Hepatocyte (in vitro differentiated cells): ENCODE results near the gene CAP1. TPM values are rescaled to one million over a fixed set of nuclear protein-coding genes. Genes with fewer than 3 reads are reported as not detected.

ENCODE experiments used
- DNase-seq: peaks from one replicate; pipeline ENCODE4 v3.0.0-alpha.2; 2016; ENCODE audit warnings: low spot score
- H2AFZ ChIP-seq: fragments of 200-600 bp; sonication (generic); 2 replicates; pipeline ENCODE4 v1.6.0; 2016; ENCODE audit warnings: antibody characterized with exemption, mild to moderate bottlenecking
- H3K27ac ChIP-seq: fragments of 200-600 bp; sonication (generic); 2 replicates; pipeline ENCODE4 v1.5.1; 2016; ENCODE audit warnings: mild to moderate bottlenecking
- H3K27me3 ChIP-seq: fragments of 200-600 bp; sonication (generic); 2 replicates; pipeline ENCODE4 v1.6.1; 2016
- H3K36me3 ChIP-seq: fragments of 200-600 bp; sonication (generic); replicated peaks from 2 replicates; pipeline ENCODE4 v1.5.1; 2016; ENCODE audit warnings: low read depth; ENCODE audit not compliant: insufficient read depth
- H3K4me1 ChIP-seq: fragments of 200-600 bp; sonication (generic); 2 replicates; pipeline ENCODE4 v1.5.1; 2016; ENCODE audit warnings: mild to moderate bottlenecking, moderate library complexity; ENCODE audit not compliant: insufficient read depth
- H3K4me2 ChIP-seq: fragments of 200-600 bp; sonication (generic); 2 replicates; pipeline ENCODE4 v1.6.0; 2016
- H3K4me3 ChIP-seq: fragments of 200-600 bp; sonication (generic); 2 replicates; pipeline ENCODE4 v1.5.1; 2016; ENCODE audit warnings: mild to moderate bottlenecking
- H3K79me2 ChIP-seq: fragments of 200-600 bp; sonication (generic); 2 replicates; pipeline ENCODE4 v1.6.0; 2017; ENCODE audit warnings: mild to moderate bottlenecking
- H3K9me2 ChIP-seq: fragments of 200-600 bp; sonication (generic); replicated peaks from 2 replicates; pipeline ENCODE4 v1.6.0; 2017; ENCODE audit warnings: mild to moderate bottlenecking; ENCODE audit not compliant: insufficient read depth
- H3K9me3 ChIP-seq: fragments of 200-600 bp; sonication (generic); 2 replicates; pipeline ENCODE4 v1.5.1; 2016; ENCODE audit warnings: low read depth, mild to moderate bottlenecking
- H4K20me1 ChIP-seq: fragments of 200-600 bp; sonication (generic); 2 replicates; pipeline ENCODE4 v1.6.0; 2016; ENCODE audit warnings: mild to moderate bottlenecking; ENCODE audit not compliant: insufficient read depth, poor library complexity, severe bottlenecking
- EZH2 ChIP-seq: fragments of 200-600 bp; sonication (generic); IDR thresholded peaks from 2 replicates; pipeline ENCODE4 v1.6.1; 2016; ENCODE audit warnings: antibody characterized with exemption, mild to moderate bottlenecking, borderline replicate concordance
- EZH2phosphoT487 ChIP-seq: fragments of 200-600 bp; sonication (generic); IDR thresholded peaks from one replicate; pipeline ENCODE4 v1.6.1; 2018; ENCODE audit warnings: antibody characterized with exemption, mild to moderate bottlenecking, low read depth, moderate library complexity; ENCODE audit not compliant: unreplicated experiment, severe bottlenecking
- WGBS: methylation state at CpG from one replicate; pipeline ENCODE4 v1.1.6; 2016; ENCODE audit warnings: low lambda C conversion rate; ENCODE audit errors: missing lambda C conversion rate; 5-methylcytosine and 5-hydroxymethylcytosine counted together
- polyA plus RNA-seq: library from polyadenylated mRNA; unstranded; fragments of >200 nt; fragmentation: Nextera tagmentation; extraction: Ambion mirVana; gene quantifications from 2 replicates; pipeline ENCODE4 v1.2.1, GENCODE V29; 2016
- total RNA-seq: library from RNA; depleted of rRNA; stranded (reverse); fragments of >200 nt; gene quantifications from 2 replicates; pipeline ENCODE4 v1.2.3, GENCODE V29; 2014
- TF ChIP-seq, protein P1 (sequence below): fragments of 200-600 bp; sonication (generic); IDR thresholded peaks from 2 replicates; pipeline ENCODE4 v1.5.1; 2016; ENCODE audit warnings: antibody characterized with exemption, mild to moderate bottlenecking; ENCODE audit not compliant: poor library complexity

Gene CAP1
- total and polyA plus RNA-seq, 2 experiments from 2014 or later: 186 to 191 TPM

DNA sequence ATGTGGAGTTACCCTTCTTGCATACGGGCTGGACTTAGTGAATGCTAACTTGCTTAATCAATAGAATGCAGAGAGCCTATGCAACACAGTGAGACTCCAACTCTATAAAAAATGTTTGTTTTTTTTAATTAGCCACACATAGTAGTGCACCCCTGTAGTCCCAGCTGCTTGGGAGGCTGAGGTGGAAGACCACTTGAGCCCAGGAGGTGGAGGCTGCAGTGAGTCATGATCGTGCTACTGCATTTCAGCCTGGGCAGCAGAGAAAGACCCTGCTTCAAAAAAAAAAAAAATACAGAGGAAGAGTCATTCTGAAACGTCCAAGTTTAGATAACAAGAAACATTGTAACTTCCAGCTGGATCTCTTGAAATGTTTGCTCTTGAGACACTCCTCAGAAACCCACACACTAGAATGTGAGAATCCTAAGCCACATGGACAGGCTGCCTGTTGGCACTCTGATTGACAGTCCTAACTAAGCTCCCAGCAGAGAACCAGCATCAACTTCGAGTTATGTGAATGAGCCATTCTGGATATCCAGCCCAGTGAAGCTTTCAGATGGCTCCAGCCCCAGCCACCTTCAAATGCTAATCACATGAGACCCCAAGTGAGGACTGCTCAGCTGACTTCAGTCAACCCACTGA lies 20.0 kb upstream of the CAP1 start:
- no peak overlapping the region for H3K27ac ChIP-seq
- H4K20me1 ChIP-seq: no peaks in the 10 kb centered on the region
- no peaks in the 10 kb centered on the region for H3K79me2 ChIP-seq
- no peak overlapping the region for H3K4me3 ChIP-seq
- no peaks in the 10 kb centered on the region for H3K4me1 ChIP-seq
- no peaks in the 10 kb centered on the region for H3K9me3 ChIP-seq
- H2AFZ ChIP-seq: no peak overlapping the region
- H3K9me2 ChIP-seq: no peaks in the 10 kb centered on the region
- no peaks in the 10 kb centered on the region for H3K27me3 ChIP-seq
- no peaks in the 10 kb centered on the region for H3K36me3 ChIP-seq
- 61% methylated on average over 4 of the region's 4 CpGs for WGBS
- no peak for DNase-seq
- TF ChIP-seq EZH2 (no peak), EZH2phosphoT487 (no peak)
- TF ChIP-seq, protein P1, sequence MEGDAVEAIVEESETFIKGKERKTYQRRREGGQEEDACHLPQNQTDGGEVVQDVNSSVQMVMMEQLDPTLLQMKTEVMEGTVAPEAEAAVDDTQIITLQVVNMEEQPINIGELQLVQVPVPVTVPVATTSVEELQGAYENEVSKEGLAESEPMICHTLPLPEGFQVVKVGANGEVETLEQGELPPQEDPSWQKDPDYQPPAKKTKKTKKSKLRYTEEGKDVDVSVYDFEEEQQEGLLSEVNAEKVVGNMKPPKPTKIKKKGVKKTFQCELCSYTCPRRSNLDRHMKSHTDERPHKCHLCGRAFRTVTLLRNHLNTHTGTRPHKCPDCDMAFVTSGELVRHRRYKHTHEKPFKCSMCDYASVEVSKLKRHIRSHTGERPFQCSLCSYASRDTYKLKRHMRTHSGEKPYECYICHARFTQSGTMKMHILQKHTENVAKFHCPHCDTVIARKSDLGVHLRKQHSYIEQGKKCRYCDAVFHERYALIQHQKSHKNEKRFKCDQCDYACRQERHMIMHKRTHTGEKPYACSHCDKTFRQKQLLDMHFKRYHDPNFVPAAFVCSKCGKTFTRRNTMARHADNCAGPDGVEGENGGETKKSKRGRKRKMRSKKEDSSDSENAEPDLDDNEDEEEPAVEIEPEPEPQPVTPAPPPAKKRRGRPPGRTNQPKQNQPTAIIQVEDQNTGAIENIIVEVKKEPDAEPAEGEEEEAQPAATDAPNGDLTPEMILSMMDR: no peak
- no peak overlapping the region for H3K4me2 ChIP-seq

DNA sequence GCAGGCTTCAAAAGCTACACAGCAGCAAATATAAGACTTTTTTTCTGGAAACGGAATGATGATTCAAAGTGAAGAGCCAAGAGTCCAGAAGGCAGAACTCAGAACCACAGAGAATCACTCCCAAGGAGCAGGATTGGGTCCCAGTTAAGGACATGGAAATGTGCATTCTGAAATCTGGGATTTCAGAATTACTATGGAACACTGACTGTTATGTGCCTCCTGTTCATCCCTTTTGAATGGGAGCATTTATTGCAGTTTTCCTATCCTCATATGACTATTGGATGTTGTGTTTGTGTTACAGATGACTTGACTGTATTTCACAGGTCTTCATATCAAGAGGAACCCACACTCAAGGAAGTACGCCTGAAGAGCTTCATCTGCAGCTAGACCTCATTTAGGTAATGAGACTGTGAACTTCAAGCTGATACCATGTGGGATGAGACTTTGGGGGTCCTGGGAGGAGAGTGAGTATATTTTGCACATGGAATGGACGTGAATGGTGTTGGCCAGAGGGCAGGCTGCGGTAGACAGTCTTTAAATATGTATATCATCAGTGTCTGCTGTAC lies 17.1 kb upstream of the CAP1 start:
- no peak for DNase-seq
- TF ChIP-seq, protein P1: no peak
- TF ChIP-seq EZH2phosphoT487: no peak
- 94% methylated on average over 4 of the region's 4 CpGs for WGBS

DNA sequence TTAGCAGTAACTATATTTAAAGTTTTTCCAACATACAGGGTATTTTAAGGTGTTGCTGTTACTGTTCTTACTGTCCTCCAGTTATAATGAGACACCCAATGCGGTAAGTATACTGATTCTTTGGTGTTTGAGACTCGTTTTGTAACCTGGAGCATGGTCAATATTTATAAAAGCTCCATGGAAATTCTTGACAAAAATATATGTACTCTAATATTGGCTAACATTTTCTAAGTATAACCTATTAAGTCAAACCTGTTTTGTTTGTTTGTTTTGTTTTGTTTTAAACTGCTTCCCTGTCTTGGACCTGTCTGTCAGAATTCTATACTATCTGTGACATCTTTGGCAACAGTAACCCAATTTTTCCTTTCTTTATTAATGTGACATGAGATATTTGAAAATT lies 15.9 kb upstream of the CAP1 start:
- Histone ChIP-seq H3K36me3 (no peaks in the 10 kb centered on the region), H3K27me3 (no peaks in the 10 kb centered on the region), H3K4me2 (no peak overlapping the region), H2AFZ (no peak overlapping the region), H4K20me1 (no peaks in the 10 kb centered on the region), H3K9me3 (no peaks in the 10 kb centered on the region), H3K4me3 (no peak overlapping the region), H3K9me2 (no peaks in the 10 kb centered on the region), H3K4me1 (no peaks in the 10 kb centered on the region), H3K79me2 (no peaks in the 10 kb centered on the region), H3K27ac (no peak overlapping the region)
- TF ChIP-seq, protein P1: no peak
- no peak for TF ChIP-seq EZH2phosphoT487
- TF ChIP-seq EZH2: no peak
- WGBS: 79% methylated on average over 2 of the region's 2 CpGs
- DNase-seq: no peak

More for the DNA sequence above, 17.1 kb upstream of the CAP1 start:
- no peaks in the 10 kb centered on the region for H3K27me3 ChIP-seq
- H3K9me3 ChIP-seq: no peaks in the 10 kb centered on the region
- no peak overlapping the region for H3K4me2 ChIP-seq
- H3K4me3 ChIP-seq: no peak overlapping the region
- H3K79me2 ChIP-seq: no peaks in the 10 kb centered on the region
- H2AFZ ChIP-seq: no peak overlapping the region
- H3K9me2 ChIP-seq: no peaks in the 10 kb centered on the region
- H3K27ac ChIP-seq: no peak overlapping the region
- H3K4me1 ChIP-seq: no peaks in the 10 kb centered on the region
- no peaks in the 10 kb centered on the region for H3K36me3 ChIP-seq
- no peaks in the 10 kb centered on the region for H4K20me1 ChIP-seq
